HG03571 (cell line): ENCODE measurements around the gene SFXN3.

Experiments
- ATAC-seq: cut with Tn5 transposase; IDR thresholded peaks from one replicate; pipeline ENCODE4 v1.9.1; 2021; ENCODE audit not compliant: unreplicated experiment

The SFXN3 gene

GRCh38 chr10:101031128-101031795, at the start of gene SFXN3, which contains the start of gene PDZD7:
SFXN3 (plus strand) TSS chr10:101031234; CDS start chr10:101034695, 3,461 bp downstream.
PDZD7 (minus strand) TSS chr10:101031129; CDS start chr10:101030219, 910 bp downstream.
- peak; percentile 91 for ATAC-seq

GRCh38 chr10:100982916-100983830, 47.9 kb upstream of the SFXN3 start:
- ATAC-seq, result no peak

- ATAC-seq, result no peak
These were observed 47.0 kb upstream of the SFXN3 start for GRCh38 chr10:100983868-100984671.

- ATAC-seq, result no peak
These were observed 46.3 kb upstream of the SFXN3 start for GRCh38 chr10:100984672-100985177.

- ATAC-seq, result no peak
These were observed 45.7 kb upstream of the SFXN3 start for GRCh38 chr10:100985336-100985735.

GRCh38 chr10:100986623-100986951, 44.4 kb upstream of the SFXN3 start:
- no peak for ATAC-seq

GRCh38 chr10:100986952-100987684, 43.9 kb upstream of the SFXN3 start, which contains the start of the genes MRPL43 and TWNK:
MRPL43 (minus strand) TSS chr10:100987497; CDS start chr10:100987443, 54 bp downstream.
TWNK (plus strand) TSS chr10:100987543; CDS start chr10:100988211, 668 bp downstream.
- ATAC-seq, result peak; percentile 75

GRCh38 chr10:100987685-100988049, 43.4 kb upstream of the SFXN3 start:
- ATAC-seq, result no peak

GRCh38 chr10:100988166-100988565, 42.9 kb upstream of the SFXN3 start:
- no peak for ATAC-seq

GRCh38 chr10:100989088-100989487, 41.9 kb upstream of the SFXN3 start:
- ATAC-seq, result no peak

GRCh38 chr10:100993986-100994708, 36.9 kb upstream of the SFXN3 start:
- no peak for ATAC-seq

GRCh38 chr10:100995181-100995580, 35.9 kb upstream of the SFXN3 start:
- no peak for ATAC-seq

- ATAC-seq, result no peak
These were observed 34.2 kb upstream of the SFXN3 start for GRCh38 chr10:100996678-100997359.

GRCh38 chr10:100997360-100998182, 33.5 kb upstream of the SFXN3 start:
- ATAC-seq, result no peak

GRCh38 chr10:100998183-100998990, 32.6 kb upstream of the SFXN3 start:
- no peak for ATAC-seq

GRCh38 chr10:100998991-100999741, 31.9 kb upstream of the SFXN3 start:
- peak; percentile 37 for ATAC-seq

GRCh38 chr10:100999742-101000126, 31.3 kb upstream of the SFXN3 start, which contains the start of gene LZTS2:
LZTS2 (plus strand) TSS chr10:100999808; CDS start chr10:101002539, 2,731 bp downstream.
- no peak for ATAC-seq
